ENCODE data around the gene BIRC5. TPM values are rescaled to one million over a fixed set of nuclear protein-coding genes. Genes with fewer than 3 reads are reported as not detected.

The BIRC5 gene
- total and polyA plus RNA-seq, 8 donors: 3.4 to 10.5 (median 6.4) TPM; not detected in 1

- intact Hi-C loops (cut with DNase I; ENCODE audit: low total_unique reads): no loop called here
- peak overlapping the region in 2 of 5 donors; percentile 46 to 59 for H3K27ac ChIP-seq
- H3K4me1 ChIP-seq: peaks cover 0 to 36% (median 17%) of the 10 kb centered on the region in 4 donors
- H3K4me3 ChIP-seq: peak overlapping the region in 1 of 4 donors; percentile 24
- H3K36me3 ChIP-seq: no peaks in the 10 kb centered on the region
- peak; percentile 79 to 94 for DNase-seq
- H3K27me3 ChIP-seq: peaks cover 0 to 55% (median 0%) of the 10 kb centered on the region in 3 donors
- 14 to 22% (median 18%) methylated on average over 14 to 17 of the region's 17 CpGs for WGBS, 5 donors
- no peaks in the 10 kb centered on the region for H3K9me3 ChIP-seq
- peak in 2 of 3 donors; percentile 61 to 73 for TF ChIP-seq POLR2AphosphoS5 (IDR thresholded peaks at IDR 0.05)
- TF ChIP-seq EP300 (IDR thresholded peaks at IDR 0.05): no peak
These were observed 58.3 kb downstream of the BIRC5 start for GRCh38 chr17:78272181-78272913.

DNA sequence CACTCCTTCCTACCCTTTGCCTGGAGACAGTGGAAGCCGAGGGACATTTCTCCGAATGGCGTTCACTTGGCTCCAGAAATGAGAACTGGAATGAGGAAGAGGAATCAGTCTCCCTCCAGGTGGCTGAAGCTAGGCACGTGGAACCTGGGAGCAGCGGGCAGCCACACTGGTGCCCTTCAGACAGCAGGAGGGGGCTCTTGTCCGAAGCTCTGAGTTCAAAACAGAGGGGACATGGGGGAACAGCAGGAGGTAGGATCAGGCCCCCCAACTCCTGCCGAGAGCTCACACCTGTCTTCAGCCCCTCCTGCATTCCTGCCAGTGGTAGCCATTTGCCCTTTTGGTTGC, 58.8 kb downstream of the BIRC5 start:
- peaks cover 0 to 55% (median 0%) of the 10 kb centered on the region in 3 donors for H3K27me3 ChIP-seq
- H3K27ac ChIP-seq: peak overlapping the region in 3 of 5 donors; percentile 46 to 59 (median 53)
- no peak for TF ChIP-seq POLR2A (IDR thresholded peaks at IDR 0.05)
- no peak for TF ChIP-seq CTCF (IDR thresholded peaks at IDR 0.05)
- no peak for TF ChIP-seq EP300 (IDR thresholded peaks at IDR 0.05)
- no peak for TF ChIP-seq POLR2AphosphoS5 (IDR thresholded peaks at IDR 0.05)
- H3K4me3 ChIP-seq: peak overlapping the region in 1 of 4 donors; percentile 24
- intact Hi-C loops (cut with DNase I; ENCODE audit: low total_unique reads): no loop called here
- H3K9me3 ChIP-seq: no peaks in the 10 kb centered on the region
- peaks cover 0 to 36% (median 17%) of the 10 kb centered on the region in 4 donors for H3K4me1 ChIP-seq
- no peak for DNase-seq
- 24 to 31% (median 26%) methylated on average over 7 of the region's 7 CpGs for WGBS, 5 donors
- H3K36me3 ChIP-seq: no peaks in the 10 kb centered on the region

DNA sequence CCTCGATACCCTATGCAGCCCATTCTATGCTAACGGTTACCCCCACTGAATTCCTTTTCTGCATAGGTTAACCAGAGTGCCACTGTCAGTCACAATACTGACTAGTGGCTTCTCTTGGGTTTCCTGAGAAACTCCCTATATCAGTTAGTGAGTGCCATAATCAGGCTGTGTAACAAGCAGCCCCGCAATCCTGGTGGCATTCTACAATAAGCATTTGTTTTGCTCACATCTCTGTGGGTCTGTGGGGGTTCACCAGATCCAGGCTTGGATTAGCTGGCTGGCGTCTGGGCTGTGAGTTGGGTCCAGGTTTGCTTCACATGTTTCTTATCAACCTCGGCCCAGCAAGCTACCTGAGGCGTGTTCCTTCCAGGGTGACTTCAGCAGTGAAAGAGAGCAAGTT, 59.8 kb downstream of the BIRC5 start:
- Histone ChIP-seq H3K9me3 (no peaks in the 10 kb centered on the region), H3K4me3 (no peak overlapping the region), H3K27me3 (peaks cover 0 to 46% (median 0%) of the 10 kb centered on the region in 3 donors), H3K4me1 (peaks cover 0 to 38% (median 17%) of the 10 kb centered on the region in 4 donors), H3K36me3 (no peaks in the 10 kb centered on the region), H3K27ac (no peak overlapping the region)
- 81 to 94% (median 84%) methylated on average over 6 of the region's 6 CpGs for WGBS, 5 donors
- intact Hi-C loops (cut with DNase I; ENCODE audit: low total_unique reads): no loop called here
- TF ChIP-seq POLR2AphosphoS5 (IDR thresholded peaks at IDR 0.05) (no peak), EP300 (IDR thresholded peaks at IDR 0.05) (no peak), CTCF (IDR thresholded peaks at IDR 0.05) (no peak), POLR2A (IDR thresholded peaks at IDR 0.05) (no peak)
- no peak for DNase-seq

Small RNA genes within 50 kb of the gene (small RNA-seq; reads per million reads assigned to genes)
- gene AC087645.1: 0 reads per million in 4 donors

Other genes with a start within 250 kb of the BIRC5 start
- gene TMC6, start 85.5 kb upstream of the BIRC5 start, total RNA-seq: 100 to 1,000 TPM in 1 of 5 donors, 10 to 100 TPM in 4; 29.9 to 223 (median 46.1) TPM
- 10 to 100 TPM in 2 of 3 donors, 1 to 10 TPM in 1; 9.2 to 43.5 (median 17.9) TPM for gene TMC6, start 85.5 kb upstream of the BIRC5 start, polyA plus RNA-seq
- 10 to 100 TPM in 2 of 5 donors, 1 to 10 TPM in 3; 4.1 to 19.8 (median 7.8) TPM for gene TMC8, start 83.5 kb upstream of the BIRC5 start, total RNA-seq
- gene TMC8, start 83.5 kb upstream of the BIRC5 start, polyA plus RNA-seq: 1 to 10 TPM; 1.6 to 3.3 (median 2.4) TPM
- not detected for gene C17orf99, start 67.9 kb upstream of the BIRC5 start, total RNA-seq
- gene C17orf99, start 67.9 kb upstream of the BIRC5 start, polyA plus RNA-seq: under 1 TPM in 1 of 3 donors, not detected in 2; 0.08 TPM
- 100 to 1,000 TPM in 1 of 5 donors, 10 to 100 TPM in 4; 28.6 to 219 (median 44.9) TPM for gene SYNGR2, start 45.7 kb upstream of the BIRC5 start, total RNA-seq
- gene SYNGR2, start 45.7 kb upstream of the BIRC5 start, polyA plus RNA-seq: 100 to 1,000 TPM in 1 of 3 donors, 10 to 100 TPM in 2; 36.0 to 151 (median 71.7) TPM
- gene TK1, start 27.2 kb upstream of the BIRC5 start, total RNA-seq: 10 to 100 TPM in 4 of 5 donors, 1 to 10 TPM in 1; 4.5 to 35.6 (median 17.8) TPM
- gene TK1, start 27.2 kb upstream of the BIRC5 start, polyA plus RNA-seq: 10 to 100 TPM in 2 of 3 donors, 1 to 10 TPM in 1; 8.7 to 38.1 (median 17.7) TPM
- gene AFMID, start 26.9 kb upstream of the BIRC5 start, total RNA-seq: 100 to 1,000 TPM in 3 of 5 donors, 10 to 100 TPM in 2; 29.6 to 189 (median 109) TPM
- gene AFMID, start 26.9 kb upstream of the BIRC5 start, polyA plus RNA-seq: 10 to 100 TPM; 25.7 to 39.7 (median 27.2) TPM
- not detected for gene TMEM235, start 17.4 kb downstream of the BIRC5 start, total RNA-seq
- not detected for gene TMEM235, start 17.4 kb downstream of the BIRC5 start, polyA plus RNA-seq
- gene SOCS3, start 145.8 kb downstream of the BIRC5 start, total RNA-seq: 10 to 100 TPM; 48.4 to 62.9 (median 52.2) TPM
- 10 to 100 TPM; 18.7 to 46.9 (median 39.7) TPM for gene SOCS3, start 145.8 kb downstream of the BIRC5 start, polyA plus RNA-seq
- gene PGS1, start 164.4 kb downstream of the BIRC5 start, total RNA-seq: 100 to 1,000 TPM in 2 of 5 donors, 10 to 100 TPM in 3; 27.8 to 209 (median 41.7) TPM
- 10 to 100 TPM; 11.9 to 19.1 (median 14.9) TPM for gene PGS1, start 164.4 kb downstream of the BIRC5 start, polyA plus RNA-seq

Data from stomach (tissue), 9 donors.